Fibroblast of skin of abdomen (primary cell): ENCODE data around the gene CA14.
"Not testable (repeated sequence)": the region's sequence is repeated elsewhere in the genome, so short reads cannot be mapped to it uniquely, and the experiment has no call there.

Experiments
- DNase-seq: peaks from one replicate; pipeline ENCODE4 v3.0.0-alpha.2; 2013

CA14 gene

GRCh38 chr1:150281758-150282557 lies 24.4 kb downstream of the CA14 start, which contains the start of gene CIART:
Gene CIART, plus strand, starts transcription at chr1:150282554. Its CDS starts 714 bp downstream, at chr1:150283268.
- DNase-seq: peak; percentile 100

- DNase-seq: no peak
These were observed 25.0 kb downstream of the CA14 start for GRCh38 chr1:150282558-150282958.

- DNase-seq: no peak
These were observed 25.7 kb downstream of the CA14 start for GRCh38 chr1:150283260-150283659.

- DNase-seq: no peak
These were observed 30.8 kb downstream of the CA14 start for GRCh38 chr1:150288382-150288781.

- no peak for DNase-seq
These were observed 31.2 kb downstream of the CA14 start for GRCh38 chr1:150288822-150289221.

GRCh38 chr1:150293433-150294253 lies 36.1 kb downstream of the CA14 start, which contains the start of gene MRPS21:
Gene MRPS21, plus strand, starts transcription at chr1:150293861. Its CDS starts 506 bp downstream, at chr1:150294367.
- DNase-seq: peak; percentile 88

GRCh38 chr1:150295476-150295875 lies 37.9 kb downstream of the CA14 start:
- no peak for DNase-seq

GRCh38 chr1:150299716-150300115 lies 42.1 kb downstream of the CA14 start:
- DNase-seq: no peak

- DNase-seq: no peak
These were observed 44.8 kb downstream of the CA14 start for GRCh38 chr1:150302338-150302737.

- DNase-seq: no peak
These were observed 45.3 kb downstream of the CA14 start for GRCh38 chr1:150302902-150303301.

- not testable (repeated sequence) for DNase-seq
These were observed 51.0 kb downstream of the CA14 start for GRCh38 chr1:150308585-150308984.

GRCh38 chr1:150309758-150310508 lies 52.4 kb downstream of the CA14 start:
- no peak for DNase-seq

GRCh38 chr1:150311762-150312161 lies 54.2 kb downstream of the CA14 start:
- no peak for DNase-seq
